Activated B cell treated with CpG ODN at 0.5 μM for 24 hours (primary cell): Measurements from ENCODE around the gene TRPM5. TPM values are rescaled to one million over a fixed set of nuclear protein-coding genes. Genes with fewer than 3 reads are reported as not detected.

ENCODE experiments used
- ATAC-seq: fragments of 200-7000 bp; cut with Tn5 transposase; one replicate; pipeline ENCODE4 v1.10.0; 2021; ENCODE audit warnings: low read depth, mild to moderate bottlenecking, moderate library complexity
- CTCF ChIA-PET: fragments of 350-600 bp; sonication (Branson Sonifier 250); formaldehyde crosslinking; loops from one replicate; lab custom pipeline; 2021; ENCODE audit warnings: antibody characterized with exemption; lab: Charles Lee
- POLR2A ChIA-PET: fragments of 350-600 bp; sonication (Branson Sonifier 250); formaldehyde crosslinking; loops from one replicate; lab custom pipeline; 2021; ENCODE audit warnings: antibody characterized with exemption; lab: Charles Lee
- DNase-seq: peaks from one replicate; pipeline ENCODE4 v3.0.0; 2022
- H3K27ac Mint-ChIP-seq: one replicate; pipeline ENCODE4 v1.8.0; 2020; ENCODE audit warnings: mixed read lengths
- H3K27me3 Mint-ChIP-seq: one replicate; pipeline ENCODE4 v1.8.0; 2021; ENCODE audit warnings: mixed read lengths
- H3K36me3 Mint-ChIP-seq: one replicate; pipeline ENCODE4 v1.8.0; 2021; ENCODE audit warnings: low read depth, mixed read lengths
- H3K4me1 Mint-ChIP-seq: one replicate; pipeline ENCODE4 v1.8.0; 2021; ENCODE audit warnings: mixed read lengths
- H3K4me3 Mint-ChIP-seq: one replicate; pipeline ENCODE4 v1.8.0; 2020; ENCODE audit warnings: mild to moderate bottlenecking, mixed read lengths
- H3K9me3 Mint-ChIP-seq: one replicate; pipeline ENCODE4 v1.8.0; 2020; ENCODE audit warnings: mixed read lengths
- intact Hi-C: fragments of 100-400 bp; cut with micrococcal nuclease; formaldehyde crosslinking; loops from one replicate; pipeline ENCODE4 v1.15.1; 2024
- total RNA-seq: library from RNA; stranded (reverse); gene quantifications from 2 replicates; pipeline ENCODE4 v1.2.3, GENCODE V29; 2022
- TF ChIP-seq, protein P1 (sequence below): fragments of 200-600 bp; IDR thresholded peaks from one replicate; pipeline ENCODE4 v1.8.0; 2022; ENCODE audit warnings: antibody characterized with exemption, mild to moderate bottlenecking

Gene TRPM5
- total RNA-seq, 1 donor from 2014 or later = not detected

DNA sequence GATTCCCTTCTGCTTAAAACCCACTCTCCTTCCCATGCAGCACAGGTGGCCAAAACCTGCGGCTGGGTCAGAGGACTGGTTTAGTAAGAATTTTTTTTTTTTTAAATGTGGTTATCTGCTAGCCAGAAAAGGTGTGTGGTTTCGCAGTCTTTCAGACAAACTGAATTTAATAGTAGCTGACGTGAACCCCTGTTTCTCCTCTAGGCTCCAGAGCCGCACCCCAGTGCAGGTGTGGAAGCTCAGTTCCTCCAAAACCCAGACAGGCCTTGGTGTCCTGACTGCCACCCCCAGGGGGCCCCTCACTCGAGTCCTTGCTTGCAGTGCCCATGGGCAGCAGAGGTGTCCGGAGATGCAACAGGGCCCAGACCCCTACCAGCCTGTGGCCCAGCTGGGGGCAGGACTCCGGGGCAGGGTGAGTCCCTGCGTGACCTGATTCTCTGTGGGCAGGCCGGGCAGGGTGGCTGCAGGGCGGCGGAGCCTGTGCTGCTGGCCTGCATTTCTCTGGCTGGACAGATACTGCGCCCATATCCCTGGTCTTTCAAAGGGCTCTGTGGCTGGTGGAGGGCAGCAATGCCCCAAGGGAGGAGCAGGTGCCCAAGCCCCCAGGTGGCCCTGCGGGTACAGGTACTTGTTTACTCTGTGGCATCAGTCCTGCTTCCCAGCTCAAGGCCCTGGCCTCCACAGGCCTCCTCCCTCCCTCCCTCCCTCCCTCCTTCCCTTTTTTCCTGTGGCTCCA lies 15.7 kb upstream of the TRPM5 start:
- no peak overlapping the region for H3K4me3 Mint-ChIP-seq
- H3K27me3 Mint-ChIP-seq = no peaks in the 10 kb centered on the region
- peaks cover 2% of the 10 kb centered on the region for H3K9me3 Mint-ChIP-seq
- intact Hi-C loops = no loop called here
- H3K4me1 Mint-ChIP-seq = peaks cover 53% of the 10 kb centered on the region
- TF ChIP-seq, protein P1, sequence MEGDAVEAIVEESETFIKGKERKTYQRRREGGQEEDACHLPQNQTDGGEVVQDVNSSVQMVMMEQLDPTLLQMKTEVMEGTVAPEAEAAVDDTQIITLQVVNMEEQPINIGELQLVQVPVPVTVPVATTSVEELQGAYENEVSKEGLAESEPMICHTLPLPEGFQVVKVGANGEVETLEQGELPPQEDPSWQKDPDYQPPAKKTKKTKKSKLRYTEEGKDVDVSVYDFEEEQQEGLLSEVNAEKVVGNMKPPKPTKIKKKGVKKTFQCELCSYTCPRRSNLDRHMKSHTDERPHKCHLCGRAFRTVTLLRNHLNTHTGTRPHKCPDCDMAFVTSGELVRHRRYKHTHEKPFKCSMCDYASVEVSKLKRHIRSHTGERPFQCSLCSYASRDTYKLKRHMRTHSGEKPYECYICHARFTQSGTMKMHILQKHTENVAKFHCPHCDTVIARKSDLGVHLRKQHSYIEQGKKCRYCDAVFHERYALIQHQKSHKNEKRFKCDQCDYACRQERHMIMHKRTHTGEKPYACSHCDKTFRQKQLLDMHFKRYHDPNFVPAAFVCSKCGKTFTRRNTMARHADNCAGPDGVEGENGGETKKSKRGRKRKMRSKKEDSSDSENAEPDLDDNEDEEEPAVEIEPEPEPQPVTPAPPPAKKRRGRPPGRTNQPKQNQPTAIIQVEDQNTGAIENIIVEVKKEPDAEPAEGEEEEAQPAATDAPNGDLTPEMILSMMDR = no peak
- H3K27ac Mint-ChIP-seq = no peak overlapping the region
- no peak for DNase-seq
- H3K36me3 Mint-ChIP-seq = no peaks in the 10 kb centered on the region
- ChIA-PET POLR2A (no interaction called here), CTCF (no interaction called here)
- peak; percentile 31 for ATAC-seq

DNA sequence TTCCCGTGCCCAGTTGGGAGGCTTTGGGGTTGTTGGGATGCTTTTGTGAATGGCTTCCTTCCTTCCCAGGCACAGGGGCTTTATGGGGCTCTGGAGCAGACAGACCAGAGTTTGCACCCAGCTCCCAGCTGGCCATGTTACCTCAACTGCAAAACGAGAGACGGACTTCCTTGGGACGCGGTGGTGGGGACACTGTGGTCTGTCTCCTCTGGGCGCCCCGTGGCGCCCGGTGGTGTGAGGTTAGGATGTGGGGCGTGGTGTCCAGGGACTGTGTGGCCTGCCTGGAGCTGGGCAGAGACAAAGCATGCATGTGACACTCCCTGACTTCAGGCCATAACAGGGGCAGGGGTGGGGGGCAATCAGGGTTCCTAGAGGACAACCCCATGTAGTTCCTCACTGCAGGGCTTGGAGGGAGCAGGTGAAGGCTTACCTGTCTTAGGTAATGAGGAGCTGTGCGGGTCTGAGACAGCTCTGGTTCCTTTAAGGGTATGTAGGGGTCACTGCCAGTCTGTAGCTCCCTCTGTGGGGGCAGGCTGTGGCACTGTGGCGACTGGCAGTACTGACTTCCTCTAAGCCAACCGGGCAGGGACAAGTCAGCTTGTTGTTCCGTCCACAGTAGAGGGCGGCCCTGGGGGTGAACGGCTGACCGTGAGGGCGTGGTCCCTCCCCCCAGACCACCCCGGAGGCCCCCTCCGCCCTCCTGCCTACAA lies 14.9 kb upstream of the TRPM5 start:
- H3K4me1 Mint-ChIP-seq = peaks cover 45% of the 10 kb centered on the region
- H3K27ac Mint-ChIP-seq = no peak overlapping the region
- intact Hi-C loops = no loop called here
- TF ChIP-seq, protein P1 = no peak
- ChIA-PET CTCF (no interaction called here), POLR2A (no interaction called here)
- ATAC-seq (no peak), DNase-seq (no peak)
- peaks cover 2% of the 10 kb centered on the region for H3K9me3 Mint-ChIP-seq
- H3K36me3 Mint-ChIP-seq = no peaks in the 10 kb centered on the region
- H3K27me3 Mint-ChIP-seq = no peaks in the 10 kb centered on the region
- H3K4me3 Mint-ChIP-seq = no peak overlapping the region

DNA sequence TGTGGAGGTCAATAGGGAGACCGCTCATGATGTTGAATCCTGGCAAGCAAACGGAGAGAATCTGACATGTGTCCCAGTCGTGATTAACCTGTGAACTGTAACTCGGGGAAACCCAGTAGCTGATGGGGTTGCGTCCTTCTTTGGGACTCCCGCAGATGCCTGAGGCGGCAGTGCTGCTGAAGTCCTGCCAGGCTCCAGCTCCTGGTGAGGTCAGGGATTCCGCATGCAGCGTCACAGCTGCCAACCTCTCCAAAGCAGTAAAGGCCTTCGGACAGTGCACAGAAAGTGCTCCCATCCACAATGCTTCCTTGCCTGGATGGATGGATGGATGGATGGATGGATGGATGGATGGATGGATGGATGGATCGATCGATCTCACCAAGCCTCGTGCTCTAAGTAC lies 14.0 kb upstream of the TRPM5 start:
- Mint-ChIP-seq H3K36me3 (no peaks in the 10 kb centered on the region), H3K4me3 (no peak overlapping the region), H3K27ac (no peak overlapping the region), H3K9me3 (peaks cover 2% of the 10 kb centered on the region), H3K4me1 (peaks cover 37% of the 10 kb centered on the region), H3K27me3 (no peaks in the 10 kb centered on the region)
- intact Hi-C loops = no loop called here
- no peak for ATAC-seq
- ChIA-PET CTCF (no interaction called here), POLR2A (no interaction called here)
- DNase-seq = no peak
- TF ChIP-seq, protein P1 = no peak

- H3K9me3 Mint-ChIP-seq = peaks cover 2% of the 10 kb centered on the region
- ATAC-seq = no peak
- DNase-seq = no peak
- peaks cover 6% of the 10 kb centered on the region for H3K4me1 Mint-ChIP-seq
- ChIA-PET CTCF (interaction anchor here (2.0 kb wide), 1 partner anchor 33 kb away, joined by 5 read pairs; no protein-coding TSS in a partner anchor), POLR2A (no interaction called here)
- TF ChIP-seq, protein P1 = no peak
- no peak overlapping the region for H3K27ac Mint-ChIP-seq
- H3K27me3 Mint-ChIP-seq = no peaks in the 10 kb centered on the region
- H3K4me3 Mint-ChIP-seq = no peak overlapping the region
- intact Hi-C loops = no loop called here
- peaks cover 12% of the 10 kb centered on the region for H3K36me3 Mint-ChIP-seq
Measured at GRCh38 chr11:2453436-2453835, 9.1 kb upstream of the TRPM5 start.

DNA sequence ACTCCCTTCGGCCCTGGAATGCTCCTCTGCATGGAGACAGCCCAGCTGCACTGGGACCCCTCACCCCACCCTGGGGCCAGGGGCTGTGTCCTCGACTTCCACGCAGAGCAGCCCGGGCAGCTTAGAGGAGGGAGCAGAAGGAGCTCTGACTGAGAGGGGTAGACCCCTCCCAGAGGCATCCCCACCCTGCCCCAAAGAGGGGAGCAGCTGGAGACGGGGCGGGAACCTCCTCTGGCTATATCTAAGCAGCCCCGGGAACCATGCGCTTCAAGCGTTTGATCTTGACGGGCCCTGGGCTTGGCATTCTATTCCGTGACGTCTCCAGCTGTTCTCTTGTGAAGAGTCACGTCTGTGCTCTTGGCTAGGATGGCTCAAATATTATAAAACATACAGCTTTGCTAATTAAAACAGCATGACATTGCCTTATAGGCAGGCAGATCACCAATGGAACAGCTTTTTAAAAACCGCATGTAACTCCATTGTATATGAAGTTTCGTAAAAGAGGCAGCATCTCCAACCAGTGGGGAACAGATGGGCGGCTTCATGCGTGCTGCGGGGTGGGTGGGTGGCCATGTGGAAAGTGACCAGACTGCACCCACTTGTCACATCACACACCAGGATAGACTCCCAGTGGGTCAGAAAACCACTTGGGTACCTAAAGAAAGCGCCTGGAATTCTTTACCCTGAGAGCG lies 8.2 kb upstream of the TRPM5 start:
- intact Hi-C loops = no loop called here
- ChIA-PET CTCF (interaction anchor here (2.0 kb wide), 1 partner anchor 32 kb away, joined by 5 read pairs; no protein-coding TSS in a partner anchor), POLR2A (no interaction called here)
- TF ChIP-seq, protein P1 = no peak
- H3K9me3 Mint-ChIP-seq = peaks cover 2% of the 10 kb centered on the region
- H3K27me3 Mint-ChIP-seq = no peaks in the 10 kb centered on the region
- DNase-seq (peak; percentile 0), ATAC-seq (no peak)
- no peak overlapping the region for H3K4me3 Mint-ChIP-seq
- H3K27ac Mint-ChIP-seq = no peak overlapping the region
- H3K36me3 Mint-ChIP-seq = peaks cover 12% of the 10 kb centered on the region
- H3K4me1 Mint-ChIP-seq = peaks cover 15% of the 10 kb centered on the region
